ENCODE measurements around the gene RBM10. TPM values are rescaled to one million over a fixed set of nuclear protein-coding genes. Genes with fewer than 3 reads are reported as not detected.
A peak's percentile ranks its signal among the peaks of the same experiment; 100 is the strongest.

RBM10 gene
- polyA plus RNA-seq, 1 experiment = 19.6 TPM

DNA sequence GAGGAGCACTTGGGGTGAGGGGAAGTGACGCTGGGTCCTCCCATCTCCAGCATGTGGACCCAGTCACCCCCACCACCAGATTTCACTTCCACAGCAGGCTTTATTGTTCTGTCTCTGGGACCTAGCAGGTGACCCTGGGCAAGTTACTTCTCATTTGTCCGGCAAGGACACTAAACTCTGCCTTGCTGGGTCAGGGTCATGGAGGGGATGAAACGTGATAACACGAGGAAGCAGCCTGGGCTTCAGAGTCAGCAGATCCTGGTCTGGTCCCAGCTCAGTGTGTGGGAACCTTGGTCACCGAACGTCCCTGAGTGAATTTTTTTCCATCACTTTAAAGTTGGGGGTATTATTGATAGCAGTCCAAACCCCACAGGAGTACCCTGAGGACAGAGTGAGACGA, 52.5 kb downstream of the RBM10 start:
- H3K4me3 ChIP-seq (ENCODE audit: low read depth, low read length) = peak overlapping the region; percentile 22; the same call in 1 of the 2 replicates
- POLR2A ChIA-PET = interaction anchor here (1.1 kb wide), 1 partner anchor 20 kb away, joined by 5 read pairs; no protein-coding TSS in a partner anchor
- no peak overlapping the region for H3K27ac ChIP-seq (ENCODE audit: low read depth, low read length)
- TF ChIP-seq CTCF (IDR thresholded peaks at IDR 0.05; ENCODE audit: low read depth, low read length) = no peak
- H3K9me3 ChIP-seq (ENCODE audit: control insufficient read depth, insufficient read depth, low read length) = no peaks in the 10 kb centered on the region
- H3K27me3 ChIP-seq (ENCODE audit: control insufficient read depth, insufficient read depth, low read length) = no peaks in the 10 kb centered on the region
- CTCF ChIA-PET = no interaction called here
- no peak for DNase-seq (ENCODE audit: low read depth, low spot score)

- POLR2A ChIA-PET = no interaction called here
- no peak for TF ChIP-seq CTCF (IDR thresholded peaks at IDR 0.05; ENCODE audit: low read depth, low read length)
- no peaks in the 10 kb centered on the region for H3K9me3 ChIP-seq (ENCODE audit: control insufficient read depth, insufficient read depth, low read length)
- CTCF ChIA-PET = no interaction called here
- no peak overlapping the region for H3K27ac ChIP-seq (ENCODE audit: low read depth, low read length)
- no peak for DNase-seq (ENCODE audit: low read depth, low spot score)
- H3K27me3 ChIP-seq (ENCODE audit: control insufficient read depth, insufficient read depth, low read length) = no peaks in the 10 kb centered on the region
- no peak overlapping the region for H3K4me3 ChIP-seq (ENCODE audit: low read depth, low read length)
Measured at GRCh38 chrX:47198026-47198686, 53.1 kb downstream of the RBM10 start.

GRCh38 chrX:47198687-47199080, 53.7 kb downstream of the RBM10 start:
- no peak for DNase-seq (ENCODE audit: low read depth, low spot score)
- TF ChIP-seq CTCF (IDR thresholded peaks at IDR 0.05; ENCODE audit: low read depth, low read length) = no peak
- POLR2A ChIA-PET = no interaction called here
- Histone ChIP-seq H3K27ac (ENCODE audit: low read depth, low read length) (no peak overlapping the region), H3K4me3 (ENCODE audit: low read depth, low read length) (no peak overlapping the region), H3K27me3 (ENCODE audit: control insufficient read depth, insufficient read depth, low read length) (no peaks in the 10 kb centered on the region), H3K9me3 (ENCODE audit: control insufficient read depth, insufficient read depth, low read length) (no peaks in the 10 kb centered on the region)
- CTCF ChIA-PET = no interaction called here

DNA sequence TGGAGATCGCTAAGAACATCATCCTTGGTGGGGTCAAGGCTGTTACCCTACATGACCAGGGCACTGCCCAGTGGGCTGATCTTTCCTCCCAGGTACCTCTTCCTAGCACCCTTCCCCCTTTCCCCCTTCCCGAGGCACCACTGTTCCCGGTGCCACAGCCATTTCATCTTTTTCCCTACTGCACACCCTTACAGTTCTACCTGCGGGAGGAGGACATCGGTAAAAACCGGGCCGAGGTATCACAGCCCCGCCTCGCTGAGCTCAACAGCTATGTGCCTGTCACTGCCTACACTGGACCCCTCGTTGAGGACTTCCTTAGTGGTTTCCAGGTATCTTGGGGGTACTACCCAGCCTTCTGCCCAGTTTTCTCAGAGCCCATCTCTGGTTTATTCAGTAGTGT, 54.3 kb downstream of the RBM10 start:
- TF ChIP-seq CTCF (IDR thresholded peaks at IDR 0.05; ENCODE audit: low read depth, low read length) = no peak

DNA sequence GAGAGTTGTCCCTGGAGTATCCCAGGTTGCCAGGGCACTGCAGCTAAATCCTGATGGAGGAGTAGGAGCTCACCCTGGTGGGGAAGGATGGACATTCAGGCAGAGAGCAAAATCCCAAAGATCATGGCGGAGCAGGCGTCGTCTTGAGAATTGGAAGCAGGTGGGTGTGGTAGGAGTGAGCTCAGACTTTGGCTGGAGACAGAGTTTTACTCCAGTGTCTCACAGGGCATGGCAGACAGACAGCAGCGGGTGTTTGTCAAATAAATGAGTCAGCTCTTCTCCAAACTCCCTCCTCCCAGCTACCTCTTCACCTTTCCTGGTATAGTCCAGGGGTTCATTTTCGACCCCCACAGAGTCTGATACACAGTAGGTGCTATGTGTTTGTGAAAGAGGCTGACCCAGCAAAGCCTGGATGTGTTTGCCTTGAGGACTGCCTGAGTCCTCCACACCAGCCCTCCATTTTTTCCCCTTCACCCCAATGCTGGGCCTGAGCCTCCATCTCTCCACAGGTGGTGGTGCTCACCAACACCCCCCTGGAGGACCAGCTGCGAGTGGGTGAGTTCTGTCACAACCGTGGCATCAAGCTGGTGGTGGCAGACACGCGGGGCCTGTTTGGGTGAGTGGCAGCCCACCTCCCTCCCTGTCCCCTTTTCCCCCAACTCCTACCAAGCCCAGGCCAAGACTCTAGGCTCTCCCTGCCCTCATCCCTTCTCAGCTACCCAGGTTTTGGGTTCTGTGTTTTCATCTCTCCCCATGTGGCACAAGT, 55.5 kb downstream of the RBM10 start:
- TF ChIP-seq CTCF (IDR thresholded peaks at IDR 0.05; ENCODE audit: low read depth, low read length) = peak; percentile 10; the same call in 1 of the 2 replicates

More for the DNA sequence above, 54.3 kb downstream of the RBM10 start:
- no peak overlapping the region for H3K4me3 ChIP-seq (ENCODE audit: low read depth, low read length)
- H3K9me3 ChIP-seq (ENCODE audit: control insufficient read depth, insufficient read depth, low read length) = no peaks in the 10 kb centered on the region
- H3K27me3 ChIP-seq (ENCODE audit: control insufficient read depth, insufficient read depth, low read length) = no peaks in the 10 kb centered on the region
- ChIA-PET CTCF (no interaction called here), POLR2A (no interaction called here)
- no peak for DNase-seq (ENCODE audit: low read depth, low spot score)
- H3K27ac ChIP-seq (ENCODE audit: low read depth, low read length) = no peak overlapping the region

More for the DNA sequence above, 55.5 kb downstream of the RBM10 start:
- Histone ChIP-seq H3K27me3 (ENCODE audit: control insufficient read depth, insufficient read depth, low read length) (no peaks in the 10 kb centered on the region), H3K27ac (ENCODE audit: low read depth, low read length) (no peak overlapping the region), H3K4me3 (ENCODE audit: low read depth, low read length) (no peak overlapping the region), H3K9me3 (ENCODE audit: control insufficient read depth, insufficient read depth, low read length) (no peaks in the 10 kb centered on the region)
- CTCF ChIA-PET = interaction anchor here (0.9 to 1.3 kb wide), 2 partner anchors 183 to 185 kb away, joined by 3 read pairs; no protein-coding TSS in a partner anchor
- DNase-seq (ENCODE audit: low read depth, low spot score) = no peak
- POLR2A ChIA-PET = interaction anchor here (0.7 to 1.0 kb wide), 2 partner anchors 9 to 1496 kb away, joined by 3 to 4 read pairs; partner anchors contain the start of gene SUV39H1
